B cell (primary cell): Measurements from ENCODE around the gene ITPR2.

ENCODE experiments used
- CTCF ChIP-seq: fragments of 200-600 bp; IDR thresholded peaks from one replicate; pipeline ENCODE4 v1.8.0; 2022; ENCODE audit warnings: antibody characterized with exemption, mild to moderate bottlenecking
- EZH2 ChIP-seq: IDR thresholded peaks from 2 replicates; pipeline ENCODE4 v1.6.1; 2012; ENCODE audit warnings: borderline replicate concordance, low read depth, mild to moderate bottlenecking, moderate library complexity, low read length; ENCODE audit not compliant: insufficient read depth, poor library complexity, severe bottlenecking

- TF ChIP-seq CTCF: no peak
- no peak for TF ChIP-seq EZH2
Measured at GRCh38 chr12:26566186-26566585, 266.8 kb downstream of the ITPR2 start.
